KMS-11 (cell line): Measurements from ENCODE around the gene SSNA1.

Experiments used
- H2AFZ ChIP-seq: fragments of 200-600 bp; sonication (generic); 2 replicates; pipeline ENCODE4 v1.6.1; 2016; ENCODE audit warnings: antibody characterized with exemption, mixed run types, low read depth
- H3K27ac ChIP-seq: fragments of 200-600 bp; sonication (generic); 2 replicates; pipeline ENCODE4 v1.6.1; 2016; ENCODE audit warnings: mild to moderate bottlenecking, mixed run types
- H3K27me3 ChIP-seq: fragments of 200-600 bp; sonication (generic); 2 replicates; pipeline ENCODE4 v1.6.1; 2017; ENCODE audit warnings: mild to moderate bottlenecking, low read depth, mixed run types, moderate library complexity; ENCODE audit not compliant: insufficient read depth
- H3K36me3 ChIP-seq: fragments of 200-600 bp; sonication (generic); 2 replicates; pipeline ENCODE4 v1.6.1; 2017; ENCODE audit warnings: mild to moderate bottlenecking, mixed run types; ENCODE audit not compliant: insufficient read depth
- H3K4me1 ChIP-seq: fragments of 200-600 bp; sonication (generic); 2 replicates; pipeline ENCODE4 v1.6.1; 2016; ENCODE audit warnings: mild to moderate bottlenecking, low read depth, mixed run types; ENCODE audit not compliant: poor library complexity, severe bottlenecking
- H3K4me2 ChIP-seq: fragments of 200-600 bp; sonication (generic); 2 replicates; pipeline ENCODE4 v1.7.0; 2016; ENCODE audit warnings: mild to moderate bottlenecking, mixed run types
- H3K4me3 ChIP-seq: fragments of 200-600 bp; sonication (generic); IDR thresholded peaks from 2 replicates; pipeline ENCODE4 v1.6.1; 2017; ENCODE audit warnings: low read depth, low read length, mixed read lengths; ENCODE audit not compliant: insufficient read depth
- H3K79me2 ChIP-seq: fragments of 200-600 bp; sonication (generic); 2 replicates; pipeline ENCODE4 v1.6.1; 2016; ENCODE audit warnings: low read depth, mixed run types; ENCODE audit not compliant: insufficient read depth
- H3K9ac ChIP-seq: fragments of 200-600 bp; sonication (generic); 2 replicates; pipeline ENCODE4 v1.6.1; 2016; ENCODE audit warnings: mild to moderate bottlenecking, mixed run types
- H4K20me1 ChIP-seq: fragments of 200-600 bp; sonication (generic); 2 replicates; pipeline ENCODE4 v1.6.1; 2016; ENCODE audit warnings: mild to moderate bottlenecking, mixed run types; ENCODE audit not compliant: insufficient read depth
- CTCF ChIP-seq: fragments of 200-600 bp; sonication (generic); conservative IDR thresholded peaks from 2 replicates; pipeline ENCODE4 v1.6.1; 2017; ENCODE audit warnings: low read depth, mild to moderate bottlenecking, antibody characterized with exemption, low read length, moderate library complexity, mixed read lengths

Gene SSNA1

DNA sequence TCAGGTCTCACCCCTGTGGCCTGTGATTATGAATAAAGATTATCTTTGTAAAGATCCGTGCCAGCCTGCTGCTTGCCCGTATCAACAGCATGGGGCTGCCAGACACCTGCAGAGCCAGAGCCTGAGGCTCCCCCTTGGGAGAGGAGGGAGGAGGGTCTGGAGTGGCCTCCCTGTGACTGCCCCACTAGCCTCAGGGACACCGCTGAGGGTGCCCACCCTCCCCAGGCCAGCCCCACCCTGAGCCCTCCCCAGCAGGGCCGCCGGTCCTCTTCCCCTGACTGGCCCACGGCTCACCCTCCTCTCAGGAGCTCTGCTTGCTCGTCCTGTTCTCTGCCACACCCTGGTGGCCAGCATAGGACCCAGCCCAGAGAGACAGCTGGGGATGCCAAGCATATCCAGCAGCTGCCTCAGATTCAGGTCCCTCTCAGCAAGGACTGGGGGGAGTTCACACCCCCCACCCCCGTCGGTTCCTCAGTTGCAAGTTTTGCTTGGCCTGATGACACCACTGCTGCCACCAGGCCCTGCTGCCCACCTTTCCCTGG is 1.9 kb downstream of the SSNA1 start:
- peak overlapping the region; percentile 90; the same call in 1 of the 2 replicates for H3K27ac ChIP-seq
- no peaks in the 10 kb centered on the region for H3K27me3 ChIP-seq
- H4K20me1 ChIP-seq, result no peaks in the 10 kb centered on the region
- H3K79me2 ChIP-seq, result peaks cover 31% of the 10 kb centered on the region
- H3K4me2 ChIP-seq, result peak overlapping the region; percentile 81
- no peak for TF ChIP-seq CTCF
- H3K4me3 ChIP-seq, result no peak overlapping the region
- H2AFZ ChIP-seq, result no peak overlapping the region
- H3K36me3 ChIP-seq, result no peaks in the 10 kb centered on the region
- H3K4me1 ChIP-seq, result peaks cover 24% of the 10 kb centered on the region
- H3K9ac ChIP-seq, result peak overlapping the region; percentile 81; the same call in 1 of the 2 replicates

- H3K4me1 ChIP-seq, result peaks cover 24% of the 10 kb centered on the region
- H3K27ac ChIP-seq, result no peak overlapping the region
- H4K20me1 ChIP-seq, result no peaks in the 10 kb centered on the region
- no peak overlapping the region for H3K4me3 ChIP-seq
- no peak for TF ChIP-seq CTCF
- no peaks in the 10 kb centered on the region for H3K27me3 ChIP-seq
- H3K36me3 ChIP-seq, result no peaks in the 10 kb centered on the region
- no peak overlapping the region for H3K9ac ChIP-seq
- peaks cover 31% of the 10 kb centered on the region for H3K79me2 ChIP-seq
- H3K4me2 ChIP-seq, result no peak overlapping the region
- no peak overlapping the region for H2AFZ ChIP-seq
Measured at GRCh38 chr9:137191245-137191644, 2.8 kb downstream of the SSNA1 start.

GRCh38 chr9:137191691-137192447 is 3.4 kb downstream of the SSNA1 start:
- no peaks in the 10 kb centered on the region for H3K27me3 ChIP-seq
- H3K27ac ChIP-seq, result no peak overlapping the region
- H2AFZ ChIP-seq, result no peak overlapping the region
- peaks cover 19% of the 10 kb centered on the region for H3K4me1 ChIP-seq
- no peak overlapping the region for H3K4me2 ChIP-seq
- TF ChIP-seq CTCF, result no peak
- H3K79me2 ChIP-seq, result peaks cover 25% of the 10 kb centered on the region
- H3K9ac ChIP-seq, result no peak overlapping the region
- H3K4me3 ChIP-seq, result no peak overlapping the region
- no peaks in the 10 kb centered on the region for H4K20me1 ChIP-seq
- no peaks in the 10 kb centered on the region for H3K36me3 ChIP-seq

- H3K4me2 ChIP-seq, result no peak overlapping the region
- no peaks in the 10 kb centered on the region for H3K36me3 ChIP-seq
Measured at GRCh38 chr9:137192448-137192780, 3.9 kb downstream of the SSNA1 start.

More at GRCh38 chr9:137192448-137192780, 3.9 kb downstream of the SSNA1 start:
- peaks cover 14% of the 10 kb centered on the region for H3K4me1 ChIP-seq
- H3K27ac ChIP-seq, result no peak overlapping the region
- H3K4me3 ChIP-seq, result no peak overlapping the region
- no peaks in the 10 kb centered on the region for H3K27me3 ChIP-seq
- peaks cover 19% of the 10 kb centered on the region for H3K79me2 ChIP-seq
- H2AFZ ChIP-seq, result no peak overlapping the region
- H4K20me1 ChIP-seq, result no peaks in the 10 kb centered on the region
- no peak overlapping the region for H3K9ac ChIP-seq
- TF ChIP-seq CTCF, result no peak
